HG03432 (cell line): ENCODE data around the gene MGAT4C.

Source experiments
- ATAC-seq: cut with Tn5 transposase; IDR thresholded peaks from one replicate; pipeline ENCODE4 v1.9.1; 2021; ENCODE audit warnings: mild to moderate bottlenecking, moderate library complexity; ENCODE audit not compliant: unreplicated experiment

MGAT4C gene

DNA sequence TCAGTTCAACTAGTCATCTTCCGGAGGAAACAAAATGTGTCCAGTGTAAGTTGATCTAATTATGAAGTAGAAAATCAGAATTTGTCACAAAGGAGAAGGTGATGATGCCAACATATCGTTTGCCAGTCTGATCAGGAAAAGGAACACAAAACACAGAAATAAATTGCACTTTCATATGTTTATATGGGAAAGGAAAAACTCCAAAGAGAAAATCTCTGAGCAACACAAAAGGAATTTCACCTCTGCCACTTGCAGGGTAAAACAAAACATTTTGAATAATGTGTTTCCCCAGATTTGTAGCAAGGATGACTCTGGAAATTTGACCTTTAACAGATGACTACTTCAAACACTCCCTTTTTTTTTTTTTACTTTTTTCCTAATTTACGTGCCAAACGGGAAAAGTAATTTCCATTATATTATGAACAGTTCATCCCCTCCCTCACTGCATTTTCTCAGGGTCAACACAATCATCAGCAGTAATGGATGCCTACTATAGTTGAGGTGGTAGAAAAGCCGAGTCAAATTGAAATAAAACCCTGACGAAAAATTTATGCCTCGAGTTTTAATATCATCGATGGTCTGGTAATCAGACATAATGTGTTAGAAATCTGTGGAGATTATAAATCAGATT lies 25.6 kb downstream of the MGAT4C start:
- ATAC-seq: no peak

DNA sequence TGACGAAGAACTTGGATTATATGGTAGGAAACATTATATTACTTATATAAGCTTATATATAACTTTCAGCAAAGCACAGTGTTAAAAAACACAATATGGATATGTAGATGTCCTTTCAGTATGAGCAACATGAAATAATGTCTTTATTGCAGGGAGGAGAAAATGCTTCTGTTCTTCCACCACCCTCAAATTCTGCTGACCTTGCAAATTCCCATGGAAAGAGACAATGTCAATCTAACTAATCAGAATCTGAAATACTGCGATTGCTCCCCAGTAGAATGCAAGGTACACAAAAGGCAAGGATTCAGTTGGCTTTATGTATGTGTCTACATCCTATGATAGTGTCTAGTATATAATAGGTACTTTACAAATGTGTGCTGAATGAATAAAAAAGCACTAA lies 26.4 kb downstream of the MGAT4C start:
- no peak for ATAC-seq

DNA sequence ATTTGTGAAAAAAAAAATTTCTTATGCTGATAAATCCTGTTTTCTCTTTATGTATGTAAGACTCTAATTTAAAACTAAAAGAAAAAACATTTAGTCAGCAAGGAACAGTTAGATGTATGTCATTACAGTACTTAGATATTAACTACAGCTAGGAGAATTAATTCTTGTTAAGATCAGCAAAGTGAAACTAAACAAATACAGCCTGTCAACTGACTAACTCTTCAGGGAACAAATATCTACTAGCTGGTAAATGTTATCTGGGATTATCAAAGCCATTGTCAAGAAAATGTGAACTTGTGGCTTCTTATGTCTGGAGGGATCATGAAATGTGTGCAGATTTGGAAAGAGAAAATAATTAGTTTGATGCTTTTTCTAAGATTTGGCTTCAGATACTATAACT lies 27.5 kb downstream of the MGAT4C start:
- no peak for ATAC-seq

DNA sequence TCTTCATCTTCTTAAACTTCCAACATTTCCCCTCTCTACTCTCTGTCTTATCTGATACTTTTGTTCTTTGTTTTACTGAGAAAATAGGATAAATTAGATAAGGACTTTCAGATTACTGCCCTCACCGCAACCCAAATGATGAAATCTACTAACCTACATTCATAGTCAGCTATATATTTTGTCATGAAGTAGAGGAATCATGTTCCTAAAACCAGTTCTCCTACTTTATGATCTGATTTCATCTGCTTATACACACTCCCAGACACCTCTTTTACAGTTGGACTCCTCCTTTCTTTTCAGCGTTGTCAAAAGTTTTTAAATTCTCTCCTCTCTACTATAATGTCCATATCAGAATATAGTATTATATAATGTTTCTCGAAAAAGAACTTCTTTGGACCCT lies 29.7 kb downstream of the MGAT4C start:
- no peak for ATAC-seq

DNA sequence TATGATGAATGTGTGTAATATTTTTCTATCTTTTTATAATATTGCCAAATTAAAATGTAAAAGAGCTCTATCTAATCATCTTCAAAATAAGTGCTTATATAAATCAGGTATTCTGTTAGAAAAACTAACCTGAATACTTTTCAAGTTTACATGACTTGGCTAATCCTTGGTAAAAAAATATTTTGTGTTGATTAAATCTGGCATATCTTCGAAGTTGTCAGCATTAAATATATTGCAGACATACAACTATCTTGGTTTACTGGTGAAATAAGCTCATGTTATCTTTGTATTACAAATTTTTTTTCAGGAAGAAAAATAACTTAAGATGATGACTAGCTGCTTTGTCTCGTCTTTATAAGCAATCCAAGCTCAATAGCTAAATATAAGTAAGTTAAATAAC lies 39.6 kb downstream of the MGAT4C start:
- no peak for ATAC-seq

DNA sequence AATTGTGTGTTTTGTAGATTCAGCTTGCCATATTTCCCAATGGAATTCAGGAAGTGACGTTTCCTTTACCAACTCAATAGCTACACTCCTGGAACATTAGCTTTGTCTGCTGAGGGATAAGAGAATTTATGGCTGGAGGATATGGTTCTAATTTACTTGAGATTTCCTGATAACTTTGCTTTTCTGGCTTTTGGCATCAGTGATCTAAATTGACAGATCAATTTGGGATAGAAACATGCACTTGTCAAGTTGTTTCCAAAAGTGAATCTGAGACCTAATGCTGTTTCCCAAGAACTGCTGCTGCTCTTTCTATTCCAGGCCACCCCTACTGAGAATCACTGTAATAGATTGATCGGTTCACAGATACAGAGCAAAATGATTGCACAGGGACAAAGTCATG lies 43.2 kb downstream of the MGAT4C start:
- ATAC-seq: no peak

DNA sequence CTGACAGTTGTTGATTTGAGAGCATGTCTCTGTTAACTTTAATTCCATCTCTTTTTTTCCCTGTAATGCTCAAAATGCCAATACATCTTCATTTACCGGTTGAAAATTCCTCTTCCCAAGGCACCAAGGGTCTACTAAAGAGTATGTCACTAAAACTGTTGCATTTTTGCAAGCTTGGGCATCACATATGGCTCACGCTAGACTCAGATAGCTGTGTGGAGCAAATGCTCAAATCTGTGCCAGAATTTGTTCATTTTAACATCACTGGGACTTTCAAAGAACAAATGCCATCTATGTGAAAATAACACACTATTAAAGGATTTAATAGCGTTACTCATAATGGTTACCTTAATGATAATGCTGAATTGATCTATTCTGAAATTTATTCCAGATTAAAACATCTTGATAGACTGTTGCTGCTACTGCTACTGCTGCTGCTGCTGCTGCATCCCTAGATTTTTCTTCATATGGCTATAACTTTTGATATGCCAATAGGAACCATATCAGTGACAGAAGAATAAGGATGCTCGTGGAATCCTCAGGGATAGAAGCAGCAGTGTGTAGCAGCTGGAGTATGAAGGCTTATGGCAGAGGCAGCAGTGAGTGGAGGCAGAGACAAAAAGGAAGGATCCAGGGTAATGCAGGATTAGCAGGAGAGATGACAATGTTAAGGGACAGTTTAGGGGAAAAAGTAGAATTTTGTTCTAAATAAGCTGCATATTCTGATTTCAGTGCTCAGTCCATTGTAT lies 57.3 kb downstream of the MGAT4C start:
- ATAC-seq: no peak

DNA sequence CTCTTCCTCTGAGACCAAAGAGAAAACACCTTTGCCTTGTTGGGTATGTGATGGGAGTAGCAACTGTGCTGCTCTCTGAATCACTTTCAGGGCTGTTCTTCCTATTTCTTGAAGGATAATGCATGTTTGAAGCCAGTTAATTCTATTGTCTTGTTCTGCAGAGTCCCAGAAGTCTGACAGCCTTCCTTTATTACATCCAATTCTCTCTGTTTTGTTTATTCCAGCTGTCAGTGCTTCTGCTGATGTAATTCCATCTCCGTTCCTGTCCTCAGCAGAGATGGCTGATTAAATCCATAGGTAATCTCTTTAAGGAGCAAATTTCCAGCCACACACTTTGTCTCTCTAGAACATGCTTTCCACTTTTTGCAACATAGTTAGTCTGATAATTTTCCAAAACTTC lies 59.7 kb downstream of the MGAT4C start:
- no peak for ATAC-seq

DNA sequence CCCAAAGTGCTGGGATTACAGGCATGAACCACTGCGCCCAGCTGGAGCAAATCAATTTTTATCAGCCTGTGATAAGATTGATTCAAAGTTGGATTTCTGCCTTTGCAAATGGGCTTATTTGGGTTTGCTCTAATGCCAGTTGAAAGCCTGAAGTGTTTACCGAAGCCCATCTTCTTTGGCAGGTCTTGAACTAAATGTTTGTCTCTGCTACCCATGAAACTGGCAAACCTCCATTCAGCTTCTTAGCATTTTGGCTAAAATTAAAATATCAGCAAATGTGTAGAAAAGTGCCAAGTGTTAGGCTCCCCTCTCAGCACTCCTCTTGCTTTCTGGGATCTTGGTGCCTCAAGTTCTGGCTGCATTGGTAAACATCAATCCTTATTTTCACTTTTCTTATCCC lies 61.5 kb downstream of the MGAT4C start:
- no peak for ATAC-seq

DNA sequence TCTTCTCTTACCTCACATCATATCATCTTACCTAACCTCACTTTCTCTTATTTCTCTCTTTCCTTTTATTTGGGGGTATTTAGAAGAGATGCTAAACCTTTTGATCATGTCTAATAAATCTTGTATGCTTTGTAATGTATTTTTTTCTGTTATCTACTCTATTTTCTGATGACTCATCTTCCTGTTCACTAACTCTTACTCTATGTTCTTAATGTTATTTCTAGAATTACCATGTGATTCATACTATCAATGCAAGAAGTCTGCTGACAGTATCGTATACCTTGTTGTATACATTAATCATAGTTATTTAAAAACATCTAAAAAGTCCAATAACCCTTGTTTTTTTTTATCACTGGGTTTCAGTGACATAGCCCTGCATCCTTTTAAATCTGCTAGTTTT lies 62.3 kb downstream of the MGAT4C start:
- no peak for ATAC-seq

DNA sequence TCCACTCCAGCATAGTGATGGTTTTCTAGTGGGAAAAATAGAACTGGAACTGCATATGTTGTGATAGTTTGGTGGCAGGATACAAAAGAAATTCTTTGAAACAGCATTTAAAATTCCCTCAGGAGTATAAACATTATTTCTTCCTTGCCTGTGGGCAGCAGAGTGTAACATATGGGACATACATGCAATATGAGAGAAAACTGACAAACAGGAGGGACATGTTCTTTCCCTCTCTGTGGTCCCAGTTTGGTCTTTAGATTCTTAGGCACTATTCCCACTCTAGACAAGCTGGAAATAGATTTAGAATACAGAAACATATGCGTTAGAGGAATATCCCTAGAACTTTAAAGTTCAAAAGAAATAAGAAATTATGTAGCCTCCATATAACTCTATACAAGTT lies 68.0 kb downstream of the MGAT4C start:
- ATAC-seq: no peak

DNA sequence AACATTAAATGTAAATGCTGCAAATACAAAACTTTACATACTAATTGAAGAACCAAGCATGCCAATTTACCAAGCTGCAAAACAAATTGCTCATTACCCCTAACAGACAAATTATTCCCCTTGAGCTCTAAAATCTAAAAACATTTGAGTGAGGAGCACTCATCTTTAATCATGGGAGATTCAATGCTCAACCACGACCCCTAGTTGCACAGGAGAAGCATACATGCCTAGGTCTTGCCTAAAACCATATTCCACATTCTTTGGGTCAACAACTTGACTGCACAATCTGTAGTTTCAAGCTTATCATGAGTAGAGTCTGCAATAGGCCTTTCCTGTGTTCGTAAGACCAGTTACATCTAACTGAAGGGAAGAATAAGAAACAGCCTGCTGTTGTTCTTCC lies 69.7 kb downstream of the MGAT4C start:
- ATAC-seq: no peak

DNA sequence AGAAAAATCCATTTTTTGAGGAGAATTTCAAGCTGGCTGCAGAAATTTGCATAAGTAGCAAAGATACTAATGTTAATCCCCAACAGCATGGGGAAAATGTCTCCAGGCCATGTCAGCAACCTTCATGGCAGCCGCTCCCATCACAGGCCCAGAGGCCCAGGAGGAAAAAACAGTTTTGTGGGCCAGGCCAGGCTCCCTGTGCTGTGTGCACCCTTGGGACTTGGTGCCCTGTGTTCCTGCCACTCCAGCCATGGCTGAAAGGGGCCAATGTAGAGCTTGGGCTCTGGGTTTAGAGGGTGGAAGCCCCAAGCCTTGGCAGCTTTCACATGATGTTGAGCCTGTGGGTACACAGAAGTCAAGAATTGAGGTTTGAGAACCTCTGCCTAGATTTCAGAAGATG lies 76.3 kb downstream of the MGAT4C start:
- no peak for ATAC-seq

DNA sequence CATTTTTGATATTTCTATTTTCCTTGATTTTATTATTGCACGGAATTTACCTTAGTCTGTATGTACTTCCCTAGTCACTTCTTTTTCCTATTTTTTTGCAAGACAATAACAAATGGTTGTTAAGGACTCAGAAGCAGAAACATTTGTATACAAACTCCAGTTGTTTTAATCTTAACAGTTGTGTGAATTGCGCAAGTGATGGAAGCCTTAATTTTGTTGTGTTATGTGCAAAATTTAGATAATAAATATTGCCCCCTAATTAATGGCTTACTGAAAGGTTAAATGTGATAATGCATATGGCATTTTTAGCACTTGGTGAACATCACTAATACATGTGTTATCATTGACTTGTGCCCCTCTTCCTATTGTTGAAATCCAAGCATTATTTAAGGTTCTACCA lies 82.0 kb downstream of the MGAT4C start:
- ATAC-seq: no peak

DNA sequence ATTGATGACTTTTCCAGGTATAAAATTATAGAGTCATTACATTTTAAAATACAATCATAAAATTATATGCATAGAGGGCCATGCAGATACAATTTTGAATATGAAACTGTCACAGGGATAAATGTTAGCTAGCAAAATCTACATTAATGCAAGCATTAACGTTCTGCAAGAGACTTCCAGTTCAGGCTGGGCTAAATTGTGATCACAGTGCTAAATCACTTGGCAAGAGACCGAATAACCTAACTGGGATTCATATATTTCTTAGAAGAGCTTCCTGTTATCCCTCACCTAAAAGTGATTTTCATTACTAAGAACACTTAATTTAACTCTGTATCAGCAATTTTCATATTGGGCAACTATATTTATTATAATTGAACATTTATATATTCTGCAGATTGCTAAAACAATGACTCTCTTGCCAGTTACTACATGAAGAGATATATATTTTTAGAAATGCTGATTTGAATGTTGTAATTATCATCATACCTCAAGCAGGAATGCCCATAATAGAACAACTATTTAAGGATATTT lies 83.2 kb downstream of the MGAT4C start:
- no peak for ATAC-seq

DNA sequence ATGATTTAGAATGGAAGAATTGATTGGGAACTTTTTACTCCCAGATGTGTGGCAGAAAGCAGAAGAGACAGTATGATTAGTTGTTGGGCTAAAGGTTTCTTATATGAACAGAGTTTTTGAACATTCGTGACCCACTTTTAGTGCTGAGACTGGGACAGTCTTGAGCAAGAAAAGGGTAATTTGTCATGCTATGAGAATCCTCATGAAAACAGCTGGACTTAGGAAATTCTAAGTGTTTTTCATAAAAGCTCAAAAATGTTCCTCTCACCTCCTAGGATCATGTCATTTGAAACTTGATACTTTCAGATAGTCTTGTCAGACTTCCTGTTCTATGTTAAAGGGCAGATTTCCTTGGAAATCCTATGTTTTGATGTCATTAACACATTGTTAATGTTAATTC lies 86.1 kb downstream of the MGAT4C start:
- no peak for ATAC-seq

DNA sequence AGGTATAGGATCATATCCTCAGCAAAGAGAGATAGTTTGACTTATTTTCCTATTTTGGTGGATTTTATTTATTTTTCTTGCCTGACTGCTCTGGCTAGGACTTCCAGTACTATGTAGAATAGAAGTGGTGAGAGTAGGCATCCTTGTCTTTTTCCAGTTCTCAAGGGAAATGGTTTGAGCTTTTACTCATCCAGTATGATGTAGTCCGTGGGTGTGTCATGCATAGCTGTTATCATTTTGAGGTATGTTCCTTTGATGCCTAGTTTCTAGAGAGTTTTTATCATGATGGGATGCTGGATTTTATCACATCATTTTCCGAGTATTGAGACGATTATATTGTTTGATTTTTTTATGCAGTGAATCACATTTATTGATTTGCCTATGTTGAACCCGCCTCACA lies 97.2 kb downstream of the MGAT4C start:
- no peak for ATAC-seq

DNA sequence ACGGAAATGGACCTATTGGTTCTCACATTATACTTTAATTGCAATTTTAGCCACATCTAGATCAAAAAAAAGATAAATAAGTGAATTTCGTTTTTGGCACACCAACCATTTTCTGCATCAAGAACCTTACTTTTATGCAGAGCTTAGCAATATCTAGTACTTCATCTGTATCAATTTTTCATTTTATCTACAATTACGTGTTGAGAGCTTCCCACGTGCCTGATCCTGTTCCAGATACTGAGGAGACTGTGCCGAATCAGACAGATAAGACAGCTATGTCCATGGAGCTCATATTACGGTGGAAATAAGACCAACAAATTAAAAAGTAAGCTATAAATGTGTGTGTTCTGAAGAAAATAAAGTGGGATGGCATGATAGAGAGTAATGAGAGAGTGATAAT lies 101.6 kb downstream of the MGAT4C start:
- no peak for ATAC-seq

DNA sequence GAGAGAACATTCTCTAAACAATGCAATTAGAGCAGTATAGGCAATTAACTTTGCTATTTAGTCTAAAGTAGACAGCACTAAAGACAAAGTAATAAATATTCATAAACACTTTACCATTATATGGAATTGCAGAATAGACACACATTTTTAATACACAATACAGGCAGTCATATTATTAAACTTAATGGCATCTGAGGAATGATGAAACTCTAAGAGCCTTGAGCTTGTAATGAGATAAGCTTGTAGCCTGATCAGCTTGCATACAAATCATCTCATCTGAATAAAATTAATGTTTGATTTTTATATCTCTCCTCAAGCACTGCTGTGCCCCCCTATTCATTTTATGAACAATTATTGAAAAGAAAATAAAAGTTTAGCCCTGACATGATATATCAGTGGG lies 107.6 kb downstream of the MGAT4C start:
- no peak for ATAC-seq

DNA sequence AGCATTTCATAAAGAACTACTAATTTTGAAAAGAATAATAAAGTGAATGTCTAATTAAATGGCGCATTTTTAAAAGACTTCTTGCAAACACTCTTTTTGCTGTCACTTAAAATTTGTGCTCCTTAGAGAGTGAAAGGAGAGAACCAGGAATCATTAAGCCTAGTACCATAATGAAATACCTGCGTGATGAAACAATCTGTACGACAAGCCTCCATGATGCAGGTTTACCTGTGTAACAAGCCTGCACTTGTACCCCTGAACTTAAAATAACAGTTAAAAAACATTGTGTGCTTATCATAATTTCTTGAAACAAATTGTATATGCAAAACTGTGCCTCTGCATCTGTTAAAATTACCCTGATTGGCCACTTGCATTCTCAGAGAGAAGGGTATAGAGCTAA lies 108.1 kb downstream of the MGAT4C start:
- ATAC-seq: no peak

DNA sequence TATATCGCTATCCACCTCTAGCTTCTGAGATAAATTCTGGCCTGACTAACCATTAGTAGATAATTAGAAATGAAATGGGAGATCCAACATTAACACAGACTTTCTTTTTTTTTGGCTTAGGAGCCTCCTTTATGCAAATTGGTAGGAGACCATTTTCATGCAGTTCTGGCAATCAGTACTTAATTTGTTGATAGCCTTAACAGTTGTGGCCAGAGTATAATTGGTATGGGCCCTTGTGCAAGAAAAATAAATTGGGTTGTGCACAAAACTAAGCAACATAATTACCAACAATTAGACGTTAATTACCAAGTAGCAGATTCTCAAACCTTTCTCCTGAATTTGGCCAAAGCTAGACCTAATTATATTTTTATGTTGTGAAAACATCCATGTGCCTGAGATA lies 111.0 kb downstream of the MGAT4C start:
- no peak for ATAC-seq

DNA sequence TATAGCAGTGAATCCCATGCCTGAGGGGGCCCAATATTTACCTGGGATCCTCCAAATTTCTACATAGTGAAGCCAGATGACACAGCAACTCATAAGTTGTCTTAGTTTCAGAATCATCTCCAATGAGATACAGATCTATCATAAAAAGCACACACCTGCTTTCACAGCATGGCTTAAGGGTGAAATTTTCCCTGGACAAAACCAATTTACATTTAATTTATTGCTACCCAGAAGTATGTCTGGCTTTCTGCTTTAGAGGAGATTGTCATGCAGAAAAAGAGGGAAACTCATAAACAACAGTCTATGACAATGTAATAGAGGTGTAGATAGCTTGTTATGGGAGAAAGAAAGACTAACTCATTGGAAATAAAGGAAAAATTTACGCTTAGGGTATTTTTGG lies 113.0 kb downstream of the MGAT4C start:
- no peak for ATAC-seq

DNA sequence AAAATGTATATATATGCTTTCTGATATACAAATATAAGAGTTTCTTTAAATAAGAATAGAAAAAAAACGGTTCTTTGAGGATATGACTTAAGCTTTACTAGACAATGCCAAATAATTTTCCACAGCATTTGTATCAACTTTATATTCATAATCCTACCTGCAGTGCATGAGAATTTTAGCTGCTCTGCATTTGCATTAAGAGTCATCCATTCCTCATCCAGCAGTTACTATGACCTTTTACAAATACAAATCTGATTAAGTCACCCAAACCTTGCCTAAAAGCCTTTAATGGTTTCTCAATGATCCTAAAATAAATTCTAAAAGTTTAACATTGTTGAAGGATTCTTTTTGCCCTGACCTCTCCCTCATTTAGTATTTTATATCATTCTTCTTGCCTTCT lies 116.5 kb downstream of the MGAT4C start:
- ATAC-seq: no peak
